AG04449 (cell line): ENCODE results near the gene CLHC1.
"Not testable (repeated sequence)": the region's sequence is repeated elsewhere in the genome, so short reads cannot be mapped to it uniquely, and the experiment has no call there.

Experiments
- CTCF ChIA-PET: fragments of 350-600 bp; formaldehyde crosslinking; extraction: SDS; loops from one replicate; lab custom pipeline; 2021; ENCODE audit warnings: antibody characterized with exemption; lab: Yijun Ruan, JAX
- POLR2A ChIA-PET: fragments of 400-600, 350-600 bp; formaldehyde crosslinking; extraction: SDS; loops from one replicate; lab custom pipeline; 2020; ENCODE audit warnings: antibody characterized with exemption, inconsistent platforms; lab: Yijun Ruan, JAX
- DNase-seq: peaks from one replicate; pipeline ENCODE4 v3.0.0-alpha.2; 2010; ENCODE audit warnings: low read depth, low spot score
- H3K4me3 ChIP-seq: 2 replicates; pipeline ENCODE4 v1.5.1; 2011; ENCODE audit warnings: low read depth, mild to moderate bottlenecking, control low read depth, low read length
- CTCF ChIP-seq: IDR thresholded peaks from one replicate; pipeline ENCODE4 v1.5.1; 2011; ENCODE audit warnings: mild to moderate bottlenecking, moderate library complexity, low read length, control low read depth, inconsistent platforms; ENCODE audit not compliant: insufficient read depth; ENCODE audit errors: missing control alignments

CLHC1 gene

GRCh38 chr2:55147041-55147440 is 85.1 kb downstream of the CLHC1 start:
- ChIA-PET POLR2A (no interaction called here), CTCF (interaction anchor here (1.1 to 1.6 kb wide), 2 partner anchors 11 to 22 kb away, joined by 3 to 4 read pairs; no protein-coding TSS in a partner anchor)
- TF ChIP-seq CTCF: no peak
- DNase-seq: no peak
- H3K4me3 ChIP-seq: no peak overlapping the region

- no peak for TF ChIP-seq CTCF
- H3K4me3 ChIP-seq: no peak overlapping the region
- ChIA-PET CTCF (no interaction called here), POLR2A (no interaction called here)
- DNase-seq: no peak
Measured at GRCh38 chr2:55146263-55146662, 85.8 kb downstream of the CLHC1 start.

GRCh38 chr2:55144922-55145820 is 86.9 kb downstream of the CLHC1 start:
- ChIA-PET POLR2A (no interaction called here), CTCF (no interaction called here)
- DNase-seq: no peak
- no peak overlapping the region for H3K4me3 ChIP-seq
- TF ChIP-seq CTCF: no peak

- H3K4me3 ChIP-seq, DNase-seq, CTCF ChIA-PET, POLR2A ChIA-PET: not testable (repeated sequence)
Measured at GRCh38 chr2:55143706-55144105, 88.4 kb downstream of the CLHC1 start.

- DNase-seq: no peak
- ChIA-PET POLR2A (no interaction called here), CTCF (no interaction called here)
- no peak for TF ChIP-seq CTCF
- H3K4me3 ChIP-seq: no peak overlapping the region
Measured at GRCh38 chr2:55142518-55142917, 89.6 kb downstream of the CLHC1 start.

GRCh38 chr2:55141572-55142413 is 90.3 kb downstream of the CLHC1 start:
- ChIA-PET CTCF (no interaction called here), POLR2A (no interaction called here)
- no peak for DNase-seq
- no peak overlapping the region for H3K4me3 ChIP-seq
- TF ChIP-seq CTCF: no peak
